SHP77 (cell line): ENCODE data around the gene CUEDC1.
"Not testable (repeated sequence)": the region's sequence is repeated elsewhere in the genome, so short reads cannot be mapped to it uniquely, and the experiment has no call there.

Experiments
- DNase-seq, 2 experiments: peaks; one replicate each; lab custom pipeline; 2025; lab: John Stamatoyannopoulos, UW

The CUEDC1 gene

GRCh38 chr17:57859601-57860413 is 95.4 kb downstream of the CUEDC1 start:
- no peak for DNase-seq

- no peak for DNase-seq
Measured at GRCh38 chr17:57858838-57859237, 96.4 kb downstream of the CUEDC1 start.

- no peak for DNase-seq
Measured at GRCh38 chr17:57856792-57857620, 98.2 kb downstream of the CUEDC1 start.

- DNase-seq: no peak
Measured at GRCh38 chr17:57855391-57856035, 99.7 kb downstream of the CUEDC1 start.

- no peak for DNase-seq
Measured at GRCh38 chr17:57853695-57854094, 101.5 kb downstream of the CUEDC1 start.

GRCh38 chr17:57852955-57853328 is 102.3 kb downstream of the CUEDC1 start:
- DNase-seq: no peak

- DNase-seq: peak in 1 of 2 experiments; percentile 5
Measured at GRCh38 chr17:57852092-57852954, 102.9 kb downstream of the CUEDC1 start.

GRCh38 chr17:57849874-57850754 is 105.1 kb downstream of the CUEDC1 start, which contains the start of gene MRPS23:
MRPS23 (minus strand) TSS chr17:57850044; CDS start chr17:57850010, 34 bp downstream.
- peak; percentile 98 to 99 for DNase-seq

GRCh38 chr17:57849163-57849873 is 105.9 kb downstream of the CUEDC1 start:
- DNase-seq: no peak

- not testable (repeated sequence) for DNase-seq
Measured at GRCh38 chr17:57846056-57846945, 108.9 kb downstream of the CUEDC1 start.

- DNase-seq: no peak
Measured at GRCh38 chr17:57842280-57842679, 112.9 kb downstream of the CUEDC1 start.

GRCh38 chr17:57839571-57839923 is 115.7 kb downstream of the CUEDC1 start:
- no peak for DNase-seq

- no peak for DNase-seq
Measured at GRCh38 chr17:57838857-57839570, 116.2 kb downstream of the CUEDC1 start.

- no peak for DNase-seq
Measured at GRCh38 chr17:57838453-57838852, 116.8 kb downstream of the CUEDC1 start.

GRCh38 chr17:57835333-57835900 is 119.8 kb downstream of the CUEDC1 start:
- DNase-seq: no peak

GRCh38 chr17:57834146-57834741 is 121.0 kb downstream of the CUEDC1 start:
- peak; percentile 66 to 69 for DNase-seq

GRCh38 chr17:57833179-57833939 is 121.9 kb downstream of the CUEDC1 start:
- DNase-seq: peak; percentile 46 to 75
